Activated T-cell treated with anti-CD3 and anti-CD28 coated beads, Interleukin-2, amount 50 U/mL, for 72 hours (primary cell): ENCODE data around the gene ARHGAP32. TPM values are rescaled to one million over a fixed set of nuclear protein-coding genes. Genes with fewer than 3 reads are reported as not detected.
"Not testable (repeated sequence)": the region's sequence is repeated elsewhere in the genome, so short reads cannot be mapped to it uniquely, and the experiment has no call there.

Source experiments
- ATAC-seq, 2 donors: fragments of 150-1000 bp; cut with Tn5 transposase; replicated peaks in 1 of 2; 2 replicates each; pipeline ENCODE4 v1.10.0; 2021; ENCODE audit warnings: moderate library complexity in 2 of 2, mild to moderate bottlenecking in 1 of 2
- DNase-seq, 2 donors: peaks; one replicate each; pipeline ENCODE4 v3.0.0; 2021 to 2022; ENCODE audit warnings: mixed read lengths in 1 of 2
- H3K27ac Mint-ChIP-seq: one replicate; pipeline ENCODE4 v1.8.0; 2022; ENCODE audit warnings: mild to moderate bottlenecking, moderate library complexity, mixed read lengths
- H3K27me3 Mint-ChIP-seq: one replicate; pipeline ENCODE4 v1.8.0; 2022; ENCODE audit warnings: low read depth, mixed read lengths
- H3K36me3 Mint-ChIP-seq, 2 donors: one replicate each; pipeline ENCODE4 v1.8.0; 2022; ENCODE audit warnings: mixed read lengths in 2 of 2, mild to moderate bottlenecking in 1 of 2; ENCODE audit not compliant: insufficient read depth in 2 of 2
- H3K4me1 Mint-ChIP-seq: one replicate; pipeline ENCODE4 v1.8.0; 2022; ENCODE audit warnings: low read depth, mixed read lengths
- H3K4me3 Mint-ChIP-seq, 2 donors: one replicate each; pipeline ENCODE4 v1.8.0; 2022; ENCODE audit warnings: mild to moderate bottlenecking in 2 of 2, mixed read lengths in 2 of 2, moderate library complexity in 2 of 2
- H3K9me3 Mint-ChIP-seq, 2 donors: one replicate each; pipeline ENCODE4 v1.8.0; 2022; ENCODE audit warnings: mixed read lengths in 2 of 2
- total RNA-seq, 2 donors: library from RNA; stranded (reverse); gene quantifications; one replicate each; pipeline ENCODE4 v1.2.3, GENCODE V29; 2022

ARHGAP32 gene
- total RNA-seq, 2 donors from 2014 or later: 10.9 TPM

GRCh38 chr11:129128881-129129620 lies 63.1 kb downstream of the ARHGAP32 start:
- H3K27ac Mint-ChIP-seq, DNase-seq, H3K9me3 Mint-ChIP-seq, ATAC-seq, H3K4me1 Mint-ChIP-seq, H3K36me3 Mint-ChIP-seq, H3K27me3 Mint-ChIP-seq, H3K4me3 Mint-ChIP-seq: not testable (repeated sequence)

- no peaks in the 10 kb centered on the region for H3K4me1 Mint-ChIP-seq
- DNase-seq (no peak), ATAC-seq (no peak)
- no peaks in the 10 kb centered on the region for H3K9me3 Mint-ChIP-seq
- H3K27ac Mint-ChIP-seq: no peak overlapping the region
- no peaks in the 10 kb centered on the region for H3K36me3 Mint-ChIP-seq
- H3K4me3 Mint-ChIP-seq: no peak overlapping the region
- no peaks in the 10 kb centered on the region for H3K27me3 Mint-ChIP-seq
Observed at GRCh38 chr11:129119036-129119435, 73.1 kb downstream of the ARHGAP32 start.

GRCh38 chr11:129117595-129118350 lies 74.4 kb downstream of the ARHGAP32 start:
- H3K4me3 Mint-ChIP-seq: no peak overlapping the region
- H3K4me1 Mint-ChIP-seq: no peaks in the 10 kb centered on the region
- no peak overlapping the region for H3K27ac Mint-ChIP-seq
- H3K36me3 Mint-ChIP-seq: no peaks in the 10 kb centered on the region
- H3K9me3 Mint-ChIP-seq: no peaks in the 10 kb centered on the region
- no peaks in the 10 kb centered on the region for H3K27me3 Mint-ChIP-seq
- peak; percentile 38 to 50 for DNase-seq
- peak in 1 of 2 donors; percentile 52 for ATAC-seq

GRCh38 chr11:129115652-129116586 lies 76.2 kb downstream of the ARHGAP32 start:
- no peak overlapping the region for H3K4me3 Mint-ChIP-seq
- no peak overlapping the region for H3K27ac Mint-ChIP-seq
- H3K36me3 Mint-ChIP-seq: no peaks in the 10 kb centered on the region
- no peaks in the 10 kb centered on the region for H3K9me3 Mint-ChIP-seq
- H3K4me1 Mint-ChIP-seq: no peaks in the 10 kb centered on the region
- no peak for DNase-seq
- peak; percentile 69 to 86 for ATAC-seq
- no peaks in the 10 kb centered on the region for H3K27me3 Mint-ChIP-seq

- H3K4me1 Mint-ChIP-seq: no peaks in the 10 kb centered on the region
- H3K27me3 Mint-ChIP-seq: no peaks in the 10 kb centered on the region
- no peak overlapping the region for H3K4me3 Mint-ChIP-seq
- DNase-seq (no peak), ATAC-seq (no peak)
- H3K27ac Mint-ChIP-seq: no peak overlapping the region
- peaks cover 0 to 4% of the 10 kb centered on the region in 2 donors for H3K36me3 Mint-ChIP-seq
- peaks cover 4 to 10% of the 10 kb centered on the region in 2 donors for H3K9me3 Mint-ChIP-seq
Observed at GRCh38 chr11:129109701-129110100, 82.4 kb downstream of the ARHGAP32 start.

DNA sequence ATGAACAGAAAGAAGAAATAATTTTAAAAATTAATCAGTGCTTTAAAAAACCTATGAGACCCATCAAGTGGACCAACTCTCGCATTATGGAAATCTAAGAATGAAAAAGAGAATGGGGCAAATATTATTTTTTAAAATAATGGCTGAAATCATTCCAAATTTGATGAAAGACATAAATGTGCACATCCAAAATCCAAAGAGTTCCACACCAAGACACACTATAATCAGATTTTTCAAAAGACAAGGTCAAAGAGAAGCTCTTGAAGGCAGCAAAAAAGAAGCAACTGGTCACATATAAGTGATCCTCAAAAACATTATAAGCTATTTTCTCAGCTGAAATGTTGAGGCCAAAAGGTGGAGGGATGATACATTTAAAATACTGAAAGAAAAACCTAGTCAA lies 85.3 kb downstream of the ARHGAP32 start:
- H3K4me1 Mint-ChIP-seq: no peaks in the 10 kb centered on the region
- no peak for ATAC-seq
- H3K27me3 Mint-ChIP-seq: no peaks in the 10 kb centered on the region
- no peak overlapping the region for H3K4me3 Mint-ChIP-seq
- no peak overlapping the region for H3K27ac Mint-ChIP-seq
- H3K9me3 Mint-ChIP-seq: peaks cover 7 to 10% of the 10 kb centered on the region in 2 donors
- no peak for DNase-seq
- H3K36me3 Mint-ChIP-seq: peaks cover 3 to 4% of the 10 kb centered on the region in 2 donors

DNA sequence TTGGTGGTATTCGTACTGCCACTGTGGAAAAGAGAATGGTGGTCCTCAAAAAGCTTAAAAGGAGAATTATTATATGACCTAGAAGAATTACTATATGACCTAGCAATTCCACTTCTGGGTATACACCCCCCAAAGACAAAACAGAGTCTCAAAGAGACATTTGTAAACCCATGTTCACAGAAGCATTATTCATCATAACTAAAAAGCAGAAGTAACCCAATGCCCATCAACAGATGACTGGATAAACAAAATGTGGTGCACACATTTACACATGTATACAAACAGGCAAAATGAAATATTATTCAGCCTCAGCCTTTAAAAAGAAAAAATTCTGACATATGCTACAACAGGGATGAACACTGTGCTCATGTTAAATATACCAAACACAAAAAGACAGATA lies 89.4 kb downstream of the ARHGAP32 start:
- peaks cover 6% of the 10 kb centered on the region in 2 donors for H3K36me3 Mint-ChIP-seq
- H3K27ac Mint-ChIP-seq: no peak overlapping the region
- ATAC-seq (no peak), DNase-seq (no peak)
- H3K9me3 Mint-ChIP-seq: peaks cover 10 to 12% of the 10 kb centered on the region in 2 donors
- no peaks in the 10 kb centered on the region for H3K27me3 Mint-ChIP-seq
- H3K4me1 Mint-ChIP-seq: no peaks in the 10 kb centered on the region
- H3K4me3 Mint-ChIP-seq: no peak overlapping the region

DNA sequence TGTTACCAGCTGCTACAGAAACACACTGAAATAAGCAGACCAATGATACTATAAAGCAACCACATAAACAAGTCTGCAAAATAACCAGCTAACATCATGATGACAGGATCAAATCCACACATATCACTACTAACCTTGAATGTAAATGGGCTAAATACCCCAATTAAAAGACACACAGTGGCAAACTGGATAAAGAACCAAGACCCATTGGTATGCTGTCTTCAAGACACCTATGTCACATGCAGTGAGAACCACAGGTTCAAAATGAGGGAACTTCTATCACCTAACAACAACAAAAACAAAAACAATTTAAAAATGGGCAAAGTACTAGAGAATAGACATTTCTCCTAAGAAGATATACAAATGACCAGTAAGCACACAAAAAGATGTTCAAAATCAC lies 89.9 kb downstream of the ARHGAP32 start:
- DNase-seq (no peak), ATAC-seq (no peak)
- H3K27me3 Mint-ChIP-seq: no peaks in the 10 kb centered on the region
- H3K27ac Mint-ChIP-seq: no peak overlapping the region
- H3K4me3 Mint-ChIP-seq: no peak overlapping the region
- H3K9me3 Mint-ChIP-seq: peaks cover 13 to 17% of the 10 kb centered on the region in 2 donors
- H3K4me1 Mint-ChIP-seq: no peaks in the 10 kb centered on the region
- H3K36me3 Mint-ChIP-seq: peaks cover 10 to 11% of the 10 kb centered on the region in 2 donors

- ATAC-seq (no peak), DNase-seq (no peak)
- Mint-ChIP-seq H3K4me1 (no peaks in the 10 kb centered on the region), H3K9me3 (peaks cover 4 to 5% of the 10 kb centered on the region in 2 donors), H3K27me3 (no peaks in the 10 kb centered on the region), H3K27ac (no peak overlapping the region), H3K4me3 (no peak overlapping the region), H3K36me3 (peaks cover 5 to 6% of the 10 kb centered on the region in 2 donors)
Observed at GRCh38 chr11:129093283-129093682, 98.8 kb downstream of the ARHGAP32 start.

GRCh38 chr11:129090056-129090455 lies 102.1 kb downstream of the ARHGAP32 start:
- ATAC-seq (no peak), DNase-seq (no peak)
- Mint-ChIP-seq H3K9me3 (peaks cover 2 to 3% of the 10 kb centered on the region in 2 donors), H3K27me3 (no peaks in the 10 kb centered on the region), H3K27ac (no peak overlapping the region), H3K36me3 (peaks cover 0 to 3% of the 10 kb centered on the region in 2 donors), H3K4me3 (no peak overlapping the region), H3K4me1 (no peaks in the 10 kb centered on the region)

- no peaks in the 10 kb centered on the region for H3K4me1 Mint-ChIP-seq
- peaks cover 5 to 7% of the 10 kb centered on the region in 2 donors for H3K9me3 Mint-ChIP-seq
- ATAC-seq (no peak), DNase-seq (no peak)
- no peak overlapping the region for H3K27ac Mint-ChIP-seq
- no peaks in the 10 kb centered on the region for H3K27me3 Mint-ChIP-seq
- peaks cover 0 to 6% of the 10 kb centered on the region in 2 donors for H3K36me3 Mint-ChIP-seq
- no peak overlapping the region for H3K4me3 Mint-ChIP-seq
Observed at GRCh38 chr11:129089279-129089678, 102.8 kb downstream of the ARHGAP32 start.

- Mint-ChIP-seq H3K27ac (no peak overlapping the region), H3K4me3 (no peak overlapping the region), H3K4me1 (no peaks in the 10 kb centered on the region), H3K27me3 (no peaks in the 10 kb centered on the region), H3K9me3 (peaks cover 18 to 22% of the 10 kb centered on the region in 2 donors), H3K36me3 (peaks cover 8 to 21% of the 10 kb centered on the region in 2 donors)
- ATAC-seq (no peak), DNase-seq (no peak)
Observed at GRCh38 chr11:129086976-129087375, 105.1 kb downstream of the ARHGAP32 start.

DNA sequence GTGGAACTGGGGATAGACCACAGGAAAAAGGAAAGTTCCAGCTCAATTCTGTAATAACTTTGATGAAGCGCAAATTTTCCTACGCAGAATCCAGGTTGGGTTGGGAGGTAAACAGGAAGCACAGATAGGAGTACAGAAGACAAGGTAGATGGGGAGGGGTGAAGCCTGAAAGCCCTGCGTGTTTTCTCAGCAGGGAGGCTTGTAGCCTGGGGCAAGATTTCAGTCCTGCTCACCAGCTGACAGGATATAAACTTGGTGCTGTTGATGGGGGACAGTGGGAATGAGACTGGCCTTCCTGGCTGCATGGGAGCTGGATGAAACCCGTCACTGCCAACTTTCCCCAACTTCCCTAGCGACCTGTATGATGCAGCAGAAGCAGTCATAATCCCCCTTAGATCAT lies 114.9 kb downstream of the ARHGAP32 start:
- Mint-ChIP-seq H3K27ac (no peak overlapping the region), H3K36me3 (peaks cover 0 to 3% of the 10 kb centered on the region in 2 donors), H3K27me3 (no peaks in the 10 kb centered on the region), H3K9me3 (peaks cover 7% of the 10 kb centered on the region in 2 donors), H3K4me1 (no peaks in the 10 kb centered on the region), H3K4me3 (no peak overlapping the region)
- no peak for DNase-seq
- ATAC-seq: no peak
